Gastroesophageal sphincter (tissue), 4 donors: ENCODE results near the gene LNX1. TPM values are rescaled to one million over a fixed set of nuclear protein-coding genes. Genes with fewer than 3 reads are reported as not detected.

Experiments used
- ATAC-seq: fragments of 150-250 bp; one replicate; pipeline ENCODE4 v1.9.1; 2016; ENCODE audit warnings: mild to moderate bottlenecking, moderate library complexity
- H3K27ac ChIP-seq, 4 donors: fragments of 200-600 bp; sonication (generic) in 3 of 4; 1 replicate in 3 of 4; 2 replicates in 1 of 4; pipeline ENCODE4 v1.5.1; 2016 to 2019
- H3K27me3 ChIP-seq: fragments of 200-600 bp; sonication (generic); one replicate; pipeline ENCODE4 v1.5.1; 2019
- H3K36me3 ChIP-seq, 2 donors: fragments of 200-600 bp; sonication (generic); one replicate each; pipeline ENCODE4 v1.5.1; 2019; ENCODE audit warnings: control low read depth in 1 of 2
- H3K4me1 ChIP-seq, 3 donors: fragments of 200-600 bp; sonication (generic); 1 replicate in 2 of 3; 2 replicates in 1 of 3; pipeline ENCODE4 v1.5.1; 2016 to 2019; ENCODE audit warnings: control low read depth in 2 of 3
- H3K4me3 ChIP-seq, 2 donors: fragments of 200-600 bp; sonication (generic); one replicate each; pipeline ENCODE4 v1.5.1; 2019; ENCODE audit warnings: mild to moderate bottlenecking in 1 of 2, moderate library complexity in 1 of 2
- H3K9me3 ChIP-seq, 3 donors: fragments of 200-600 bp; sonication (generic); one replicate each; pipeline ENCODE4 v1.5.1; 2017 to 2019; ENCODE audit warnings: control low read depth in 2 of 3
- EP300 ChIP-seq: sonication (generic); formaldehyde crosslinking; IDR thresholded peaks from one replicate; pipeline ENCODE4 v1.6.1; 2017; ENCODE audit warnings: antibody characterized with exemption, mild to moderate bottlenecking
- POLR2A ChIP-seq, 2 donors: fragments of 450-650 bp; IDR thresholded peaks; one replicate each; pipeline ENCODE4 v1.6.1; 2017; ENCODE audit warnings: antibody characterized with exemption in 2 of 2, mild to moderate bottlenecking in 2 of 2, moderate library complexity in 1 of 2
- POLR2AphosphoS5 ChIP-seq: sonication (generic); formaldehyde crosslinking; IDR thresholded peaks from one replicate; pipeline ENCODE4 v1.6.1; 2017; ENCODE audit warnings: antibody characterized with exemption
- WGBS, 2 donors: methylation state at CpG; one replicate each; pipeline ENCODE4 v1.1.5; 2018; ENCODE audit warnings: low coverage in 1 of 2; 5-methylcytosine and 5-hydroxymethylcytosine counted together
- total RNA-seq, 4 donors: library from RNA; depleted of rRNA; stranded (reverse); fragments of >200 nt; gene quantifications; one replicate each; pipeline ENCODE4 v1.1.0, GENCODE V29; 2016
- TF ChIP-seq, protein P1 (sequence below), 4 experiments: fragments of 200-600 bp in 2 of 4; fragments of 450-650 bp in 2 of 4; sonication (generic) in 1 of 4; IDR thresholded peaks; one replicate each; pipeline ENCODE4 v1.5.1; 2017 to 2019; ENCODE audit warnings: antibody characterized with exemption in 4 of 4, mild to moderate bottlenecking in 2 of 4, moderate library complexity in 2 of 4

LNX1 gene
- total RNA-seq, 4 donors from 2014 or later = 2.6 to 13.6 (median 7.2) TPM

DNA sequence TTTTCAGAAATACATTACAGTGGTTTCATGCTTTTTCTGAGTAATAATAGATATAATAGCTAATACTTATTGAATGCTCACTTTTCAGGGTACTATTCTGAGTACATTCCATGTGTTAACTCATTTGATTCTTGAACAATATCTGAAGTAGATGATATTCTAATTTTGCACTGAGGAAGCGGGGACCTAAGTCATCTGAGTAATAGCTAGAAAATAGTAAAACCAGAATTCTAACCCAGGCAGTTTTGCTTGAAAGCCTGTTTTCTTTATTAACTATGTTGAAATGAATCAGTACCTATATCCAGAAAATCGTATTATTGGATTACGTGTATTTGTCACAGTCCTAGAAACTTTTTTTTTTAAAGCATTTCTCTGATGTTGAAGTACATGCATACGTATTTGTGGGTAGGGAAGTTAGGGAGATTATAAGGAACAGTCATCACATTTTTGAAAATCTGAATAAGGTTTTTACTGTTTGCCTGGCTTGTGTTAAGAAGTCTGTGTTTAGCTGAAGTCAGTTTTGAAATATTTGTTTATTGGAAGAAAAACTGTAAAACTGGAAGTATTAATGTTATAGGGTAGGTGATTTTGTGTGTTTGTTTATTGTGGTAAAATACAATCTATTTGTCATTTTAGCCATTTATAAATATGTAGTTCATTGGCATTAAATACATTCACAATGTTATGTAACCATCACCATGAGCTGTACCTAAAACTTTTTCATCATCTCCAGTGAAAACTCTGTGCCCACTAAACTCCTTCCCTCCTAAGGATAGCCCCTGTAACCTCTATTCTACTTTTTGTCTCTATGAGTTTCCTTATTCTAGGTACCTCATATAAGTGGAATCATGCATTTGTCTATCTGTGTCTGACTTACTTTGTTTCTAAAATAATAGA lies 158.5 kb downstream of the LNX1 start:
- TF ChIP-seq, protein P1, sequence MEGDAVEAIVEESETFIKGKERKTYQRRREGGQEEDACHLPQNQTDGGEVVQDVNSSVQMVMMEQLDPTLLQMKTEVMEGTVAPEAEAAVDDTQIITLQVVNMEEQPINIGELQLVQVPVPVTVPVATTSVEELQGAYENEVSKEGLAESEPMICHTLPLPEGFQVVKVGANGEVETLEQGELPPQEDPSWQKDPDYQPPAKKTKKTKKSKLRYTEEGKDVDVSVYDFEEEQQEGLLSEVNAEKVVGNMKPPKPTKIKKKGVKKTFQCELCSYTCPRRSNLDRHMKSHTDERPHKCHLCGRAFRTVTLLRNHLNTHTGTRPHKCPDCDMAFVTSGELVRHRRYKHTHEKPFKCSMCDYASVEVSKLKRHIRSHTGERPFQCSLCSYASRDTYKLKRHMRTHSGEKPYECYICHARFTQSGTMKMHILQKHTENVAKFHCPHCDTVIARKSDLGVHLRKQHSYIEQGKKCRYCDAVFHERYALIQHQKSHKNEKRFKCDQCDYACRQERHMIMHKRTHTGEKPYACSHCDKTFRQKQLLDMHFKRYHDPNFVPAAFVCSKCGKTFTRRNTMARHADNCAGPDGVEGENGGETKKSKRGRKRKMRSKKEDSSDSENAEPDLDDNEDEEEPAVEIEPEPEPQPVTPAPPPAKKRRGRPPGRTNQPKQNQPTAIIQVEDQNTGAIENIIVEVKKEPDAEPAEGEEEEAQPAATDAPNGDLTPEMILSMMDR (IDR thresholded peaks at IDR 0.05) = no peak
- no peak for TF ChIP-seq EP300
- TF ChIP-seq POLR2A (IDR thresholded peaks at IDR 0.05) = no peak
- no peak for TF ChIP-seq POLR2AphosphoS5
- 94 to 95% methylated on average over 3 to 4 of the region's 4 CpGs for WGBS, 2 donors
- Histone ChIP-seq H3K4me1 (no peaks in the 10 kb centered on the region), H3K36me3 (peaks cover 3 to 70% of the 10 kb centered on the region in 2 donors), H3K27me3 (no peaks in the 10 kb centered on the region), H3K27ac (no peak overlapping the region), H3K9me3 (no peaks in the 10 kb centered on the region), H3K4me3 (no peak overlapping the region)
- no peak for ATAC-seq

DNA sequence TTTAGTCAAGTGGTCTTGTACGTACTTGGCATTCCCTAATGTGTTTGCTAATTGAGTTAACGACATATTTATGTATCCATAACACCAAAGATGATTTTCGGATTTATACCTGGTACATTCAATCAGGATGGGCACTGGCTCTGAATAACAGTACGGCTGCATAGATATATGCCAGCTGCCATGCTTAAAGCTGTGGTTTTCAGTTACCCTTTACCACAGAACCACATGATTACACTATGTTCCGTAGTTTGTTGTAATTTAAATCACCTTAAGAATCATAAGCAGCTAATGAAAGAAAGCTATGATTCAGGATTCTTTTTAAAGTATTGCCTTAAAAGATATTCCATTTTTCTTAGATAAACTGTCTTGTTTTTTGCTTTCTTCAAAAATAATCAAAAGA lies 160.2 kb downstream of the LNX1 start:
- H3K27me3 ChIP-seq = no peaks in the 10 kb centered on the region
- no peak for TF ChIP-seq POLR2A (IDR thresholded peaks at IDR 0.05)
- TF ChIP-seq, protein P1 (IDR thresholded peaks at IDR 0.05) = no peak
- no peak for TF ChIP-seq EP300
- TF ChIP-seq POLR2AphosphoS5 = no peak
- no peak overlapping the region for H3K27ac ChIP-seq
- no peak for ATAC-seq
- peaks cover 3 to 68% of the 10 kb centered on the region in 2 donors for H3K36me3 ChIP-seq
- H3K4me3 ChIP-seq = no peak overlapping the region
- no peaks in the 10 kb centered on the region for H3K9me3 ChIP-seq
- 97 to 98% methylated on average over 5 of the region's 5 CpGs for WGBS, 2 donors
- H3K4me1 ChIP-seq = no peaks in the 10 kb centered on the region

DNA sequence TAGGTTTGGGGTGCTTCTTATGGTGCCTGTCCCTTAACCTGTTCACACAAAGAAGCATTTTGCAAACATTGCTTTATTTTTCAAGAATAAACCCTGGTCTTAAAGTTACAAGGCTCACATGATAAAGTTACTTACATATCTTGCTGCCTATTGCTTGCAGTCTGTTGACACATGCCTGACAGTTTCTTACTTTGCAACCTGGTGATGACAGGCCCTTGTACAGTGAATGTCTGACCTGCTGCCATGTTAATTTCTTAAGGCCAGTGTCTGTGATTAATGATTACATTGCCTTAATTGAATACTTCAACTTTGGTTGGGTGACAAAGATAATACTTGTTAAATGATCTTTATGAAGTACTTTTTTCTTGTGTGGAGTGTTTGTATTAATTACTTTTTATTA lies 163.9 kb downstream of the LNX1 start:
- Histone ChIP-seq H3K4me1 (no peaks in the 10 kb centered on the region), H3K27me3 (no peaks in the 10 kb centered on the region), H3K4me3 (no peak overlapping the region), H3K27ac (no peak overlapping the region), H3K36me3 (peaks cover 3 to 61% of the 10 kb centered on the region in 2 donors), H3K9me3 (no peaks in the 10 kb centered on the region)
- TF ChIP-seq POLR2A (IDR thresholded peaks at IDR 0.05) = no peak
- TF ChIP-seq EP300 = no peak
- TF ChIP-seq, protein P1 (IDR thresholded peaks at IDR 0.05) = no peak
- TF ChIP-seq POLR2AphosphoS5 = no peak
- ATAC-seq = no peak

DNA sequence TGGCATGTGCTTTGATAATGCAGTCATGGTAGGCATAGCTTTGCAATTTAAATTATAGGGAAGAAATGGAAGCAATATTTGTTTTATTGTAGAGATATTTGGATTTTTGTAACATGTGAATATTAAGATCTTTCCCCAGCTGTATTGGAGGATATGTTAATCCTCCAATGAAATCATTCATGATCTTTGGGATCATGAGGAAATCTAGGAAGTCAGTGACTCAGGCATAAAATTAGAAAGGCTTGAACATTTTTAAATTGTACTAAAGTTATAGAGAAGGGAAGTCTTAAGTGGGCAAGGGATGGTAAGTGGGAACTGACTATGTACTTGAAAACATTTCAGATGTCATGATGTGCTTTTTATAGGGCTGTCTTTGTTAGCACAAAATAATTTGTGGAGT lies 167.0 kb downstream of the LNX1 start:
- Histone ChIP-seq H3K4me1 (no peaks in the 10 kb centered on the region), H3K9me3 (no peaks in the 10 kb centered on the region), H3K27ac (no peak overlapping the region), H3K27me3 (no peaks in the 10 kb centered on the region), H3K36me3 (peaks cover 3 to 36% of the 10 kb centered on the region in 2 donors), H3K4me3 (no peak overlapping the region)
- ATAC-seq = no peak
- no peak for TF ChIP-seq EP300
- TF ChIP-seq, protein P1 (IDR thresholded peaks at IDR 0.05) = no peak
- TF ChIP-seq POLR2A (IDR thresholded peaks at IDR 0.05) = no peak
- TF ChIP-seq POLR2AphosphoS5 = no peak

DNA sequence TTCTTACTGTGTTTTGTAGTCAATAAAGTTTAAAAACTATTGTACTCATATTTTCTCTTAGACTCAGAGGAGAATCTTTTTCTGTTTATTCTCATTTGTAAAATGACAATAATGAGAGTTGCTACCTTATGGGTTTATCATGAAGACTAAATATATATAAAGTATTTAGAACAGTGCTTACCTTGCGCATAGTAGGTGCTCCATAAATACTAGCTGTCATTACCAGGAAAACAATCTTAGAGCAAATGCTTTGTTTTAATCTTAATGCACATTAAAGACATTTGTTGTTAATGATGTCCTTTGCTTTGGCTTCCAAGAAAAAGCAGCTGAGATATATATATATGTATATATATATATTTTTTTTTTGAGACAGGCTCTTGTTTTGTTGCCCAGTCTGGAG lies 168.9 kb downstream of the LNX1 start:
- WGBS, 2 donors = 96% methylated on average over 1 of the region's 1 CpG; no CpG with 5 or more reads in 1 of the 2 donors

More for the DNA sequence above, 168.9 kb downstream of the LNX1 start:
- H3K27ac ChIP-seq = no peak overlapping the region
- H3K9me3 ChIP-seq = no peaks in the 10 kb centered on the region
- TF ChIP-seq, protein P1 (IDR thresholded peaks at IDR 0.05) = no peak
- TF ChIP-seq POLR2AphosphoS5 = no peak
- no peak for TF ChIP-seq EP300
- TF ChIP-seq POLR2A (IDR thresholded peaks at IDR 0.05) = no peak
- no peaks in the 10 kb centered on the region for H3K27me3 ChIP-seq
- no peak for ATAC-seq
- no peaks in the 10 kb centered on the region for H3K4me1 ChIP-seq
- H3K36me3 ChIP-seq = peaks cover 4 to 19% of the 10 kb centered on the region in 2 donors
- no peak overlapping the region for H3K4me3 ChIP-seq
